GM12801 (cell line): ENCODE measurements around the gene UBXN6.

Experiments used
- TF ChIP-seq, protein P1 (sequence below): IDR thresholded peaks from one replicate; pipeline ENCODE4 v1.5.1; 2011; ENCODE audit warnings: control low read depth; ENCODE audit not compliant: insufficient read length; ENCODE audit errors: extremely low read depth

The UBXN6 gene

DNA sequence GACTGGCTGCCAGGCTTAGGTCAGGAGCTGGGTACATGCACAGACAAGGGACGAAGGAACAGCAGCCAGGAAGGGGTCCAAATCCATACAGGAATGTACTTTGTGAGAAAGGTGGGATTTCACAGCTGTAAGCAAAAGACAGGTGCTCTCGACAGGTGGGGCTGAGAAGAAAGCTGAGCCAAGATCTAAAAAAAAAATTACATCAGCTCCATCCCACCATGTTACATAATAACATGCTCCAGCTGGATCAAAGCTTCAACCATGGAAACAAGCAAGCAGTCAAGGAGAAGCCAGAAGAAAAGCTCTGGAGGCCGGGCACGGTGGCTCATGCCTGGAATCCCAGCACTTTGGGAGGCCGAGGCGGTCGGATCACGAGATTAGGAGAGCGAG lies 8.0 kb downstream of the UBXN6 start:
- TF ChIP-seq, protein P1, sequence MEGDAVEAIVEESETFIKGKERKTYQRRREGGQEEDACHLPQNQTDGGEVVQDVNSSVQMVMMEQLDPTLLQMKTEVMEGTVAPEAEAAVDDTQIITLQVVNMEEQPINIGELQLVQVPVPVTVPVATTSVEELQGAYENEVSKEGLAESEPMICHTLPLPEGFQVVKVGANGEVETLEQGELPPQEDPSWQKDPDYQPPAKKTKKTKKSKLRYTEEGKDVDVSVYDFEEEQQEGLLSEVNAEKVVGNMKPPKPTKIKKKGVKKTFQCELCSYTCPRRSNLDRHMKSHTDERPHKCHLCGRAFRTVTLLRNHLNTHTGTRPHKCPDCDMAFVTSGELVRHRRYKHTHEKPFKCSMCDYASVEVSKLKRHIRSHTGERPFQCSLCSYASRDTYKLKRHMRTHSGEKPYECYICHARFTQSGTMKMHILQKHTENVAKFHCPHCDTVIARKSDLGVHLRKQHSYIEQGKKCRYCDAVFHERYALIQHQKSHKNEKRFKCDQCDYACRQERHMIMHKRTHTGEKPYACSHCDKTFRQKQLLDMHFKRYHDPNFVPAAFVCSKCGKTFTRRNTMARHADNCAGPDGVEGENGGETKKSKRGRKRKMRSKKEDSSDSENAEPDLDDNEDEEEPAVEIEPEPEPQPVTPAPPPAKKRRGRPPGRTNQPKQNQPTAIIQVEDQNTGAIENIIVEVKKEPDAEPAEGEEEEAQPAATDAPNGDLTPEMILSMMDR = no peak

DNA sequence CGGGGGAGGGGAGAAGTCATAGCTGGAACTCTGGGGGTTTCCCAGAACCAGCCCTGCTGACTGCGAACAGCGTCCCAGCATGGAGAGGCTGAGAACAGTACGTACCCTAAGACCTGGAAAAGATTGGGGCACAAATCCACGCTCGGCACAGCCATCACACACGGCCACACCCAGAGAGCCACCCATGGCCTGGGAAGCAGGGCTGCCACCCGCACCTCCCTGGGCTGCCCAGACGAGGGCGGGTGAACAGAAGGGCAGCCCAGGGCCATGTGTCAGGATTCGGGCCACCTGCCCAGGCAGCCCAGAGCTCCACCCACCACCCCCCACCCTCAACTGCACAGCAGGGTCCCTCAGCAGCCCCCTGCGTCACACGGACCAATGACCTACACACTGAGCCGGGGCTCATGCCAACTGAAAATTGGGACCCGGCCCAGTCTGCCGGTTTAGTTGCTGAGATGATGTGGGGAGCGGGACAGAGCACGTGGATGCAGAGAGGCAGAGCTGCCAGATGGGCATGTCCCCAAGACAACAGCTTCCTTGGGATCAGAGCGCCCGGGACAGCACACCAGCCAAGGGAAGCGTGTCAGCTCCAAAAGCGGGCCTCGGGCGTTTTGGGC lies 8.5 kb downstream of the UBXN6 start:
- TF ChIP-seq, protein P1 = no peak

DNA sequence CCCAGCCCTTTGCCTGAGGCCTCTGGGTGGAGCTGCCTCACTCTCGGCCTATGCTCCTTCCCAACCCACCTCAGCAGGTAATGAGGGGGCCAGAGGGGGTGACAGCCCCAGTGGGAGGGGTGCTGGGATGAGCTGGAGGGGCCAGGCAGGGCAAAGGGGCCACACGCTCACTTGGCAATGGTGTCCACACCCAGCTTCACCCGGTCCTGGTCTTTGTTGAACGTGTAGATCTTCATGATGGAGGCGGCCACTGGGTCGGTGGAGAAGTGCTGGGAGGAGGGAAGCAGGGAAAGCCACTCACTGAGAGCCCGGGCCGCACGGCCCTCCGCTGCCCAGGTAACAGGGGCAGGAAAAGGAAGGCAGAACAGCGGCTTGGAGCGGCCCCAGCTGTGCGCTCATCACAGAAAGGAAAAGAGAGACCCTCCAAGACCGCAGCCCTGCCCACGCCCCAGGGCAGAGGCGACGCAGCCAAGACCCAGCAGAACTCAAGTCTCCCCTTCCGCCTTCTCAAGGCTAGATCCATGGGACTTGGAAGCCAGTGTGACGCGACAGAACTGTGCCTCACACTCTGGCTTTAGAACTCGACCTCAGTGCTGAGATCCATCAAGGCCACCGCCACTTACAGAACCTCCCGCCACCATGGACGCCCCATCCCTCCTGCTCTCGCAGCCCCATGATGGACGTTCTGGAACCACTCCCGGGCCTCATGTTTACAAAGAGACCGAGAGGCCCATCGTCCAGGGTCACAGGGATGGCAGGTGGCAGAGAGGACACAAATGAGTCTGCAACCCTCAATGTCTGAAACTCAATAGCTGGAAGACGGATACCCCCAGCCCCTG lies 9.2 kb downstream of the UBXN6 start:
- TF ChIP-seq, protein P1 = no peak

DNA sequence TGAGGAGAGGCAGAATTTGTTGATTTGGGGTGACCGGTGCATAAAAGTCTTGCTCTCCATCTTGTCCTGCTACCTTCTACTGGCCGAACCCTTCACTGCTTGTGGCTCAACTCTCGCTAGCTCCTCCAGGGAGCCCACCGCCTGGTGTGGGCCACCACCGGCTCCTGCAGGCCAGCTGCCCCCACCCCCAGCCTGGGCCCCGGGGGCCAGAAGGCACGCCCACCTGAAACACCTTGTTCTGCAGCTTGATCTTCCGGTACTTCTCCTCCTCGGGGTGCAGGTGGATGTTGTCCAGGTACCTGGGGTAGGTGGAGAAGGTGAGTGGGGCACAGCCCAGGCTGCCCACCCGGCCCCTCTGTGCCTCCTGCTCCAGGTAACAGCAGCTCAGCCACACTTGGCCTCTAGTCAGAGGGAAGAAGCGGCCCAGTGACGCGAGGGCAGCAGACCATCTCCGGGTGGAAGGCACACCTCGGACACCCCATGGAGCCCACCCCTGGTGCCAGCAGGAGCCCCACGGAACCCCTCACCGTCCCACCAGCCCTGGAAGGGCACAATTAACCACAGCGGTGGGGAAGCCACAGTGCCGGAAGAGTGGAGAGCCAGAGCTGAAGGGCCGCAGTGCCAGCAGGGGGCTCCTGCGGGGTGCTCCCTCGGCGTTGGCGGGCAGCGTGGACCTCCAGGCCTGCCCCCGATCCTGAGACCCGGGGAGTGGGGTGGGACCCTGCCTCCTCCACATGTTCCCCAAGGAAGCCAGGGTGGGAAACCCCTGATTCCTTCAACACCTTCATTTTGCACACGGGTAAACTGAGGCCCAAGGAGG lies 10.1 kb downstream of the UBXN6 start:
- TF ChIP-seq, protein P1 = no peak

DNA sequence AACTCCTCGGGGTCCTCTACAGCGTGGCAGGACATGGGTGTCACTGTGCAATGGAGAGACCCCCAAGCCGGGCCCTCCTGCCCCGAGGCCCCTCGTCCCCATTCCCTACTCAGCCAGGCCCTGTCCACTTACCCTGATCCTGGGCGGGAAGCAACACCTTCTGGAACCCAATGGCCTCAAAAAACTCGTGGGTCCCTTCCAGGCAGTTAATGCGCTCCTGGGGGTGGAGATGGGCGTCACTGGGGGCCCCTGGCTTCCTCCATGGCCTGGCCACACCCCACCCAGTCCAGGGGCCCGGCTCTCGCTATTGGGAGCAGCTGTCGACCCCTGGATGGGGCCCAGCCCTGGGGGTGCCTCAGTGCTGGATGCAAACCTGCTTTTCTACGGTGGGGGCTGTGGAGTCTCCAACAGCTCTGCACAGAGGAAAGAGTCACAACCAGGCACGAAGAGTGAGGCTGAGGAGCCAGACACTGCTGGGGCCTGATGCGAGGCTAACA lies 10.8 kb downstream of the UBXN6 start:
- TF ChIP-seq, protein P1 = no peak

DNA sequence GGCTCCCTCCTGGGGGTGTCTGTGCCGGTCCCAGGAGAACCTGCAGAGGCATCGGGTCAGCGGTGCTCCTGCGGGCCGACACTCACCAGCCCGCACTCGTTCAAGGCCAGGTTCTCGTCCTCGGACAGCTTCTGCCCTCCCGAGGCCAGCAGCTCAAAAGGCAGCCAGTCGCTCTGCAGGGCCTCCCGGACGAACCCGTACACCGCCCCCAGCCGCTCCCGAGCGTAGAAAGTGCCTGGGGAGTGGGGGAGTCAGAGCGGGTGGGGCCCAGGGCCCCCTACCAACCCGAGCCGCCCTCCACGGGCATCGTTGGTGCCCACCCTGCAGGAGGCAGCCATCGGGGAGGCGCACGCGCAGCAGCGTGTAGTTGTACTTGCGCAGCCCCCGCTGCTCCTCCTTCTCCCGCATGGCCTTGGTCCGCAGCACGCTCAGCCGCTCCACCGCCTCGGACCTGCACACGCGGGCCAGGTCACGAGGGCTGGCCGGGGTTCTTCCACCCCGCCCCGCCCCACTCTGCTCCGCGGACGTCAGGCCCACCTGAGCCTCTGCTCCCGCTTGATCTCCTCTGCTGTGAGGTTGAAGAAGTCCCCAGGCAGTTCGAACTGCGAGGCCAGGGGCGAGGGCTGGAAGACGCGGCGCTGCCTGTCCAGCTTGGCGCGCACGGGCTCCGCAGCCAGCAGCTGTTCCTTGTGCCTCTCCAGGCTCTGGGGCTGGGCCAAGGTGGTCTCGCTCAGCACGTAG lies 11.5 kb downstream of the UBXN6 start:
- TF ChIP-seq, protein P1 = no peak
